Coronary artery (tissue), 2 donors: ENCODE measurements around the gene ZCCHC2.

Experiments
- DNase-seq: peaks from one replicate; pipeline ENCODE4 v3.0.0-alpha.2; 2017; ENCODE audit warnings: low spot score
- H3K27ac ChIP-seq, 2 donors: fragments of 200-600 bp; sonication (generic); one replicate each; pipeline ENCODE4 v1.5.1; 2016 to 2019
- H3K4me3 ChIP-seq: fragments of 200-600 bp; sonication (generic); 2 replicates; pipeline ENCODE4 v1.5.1; 2016; ENCODE audit warnings: mild to moderate bottlenecking, moderate library complexity
- TF ChIP-seq, protein P1 (sequence below): fragments of 200-600 bp; sonication (generic); IDR thresholded peaks from one replicate; pipeline ENCODE4 v1.5.1; 2019; ENCODE audit warnings: antibody characterized with exemption

ZCCHC2 gene

DNA sequence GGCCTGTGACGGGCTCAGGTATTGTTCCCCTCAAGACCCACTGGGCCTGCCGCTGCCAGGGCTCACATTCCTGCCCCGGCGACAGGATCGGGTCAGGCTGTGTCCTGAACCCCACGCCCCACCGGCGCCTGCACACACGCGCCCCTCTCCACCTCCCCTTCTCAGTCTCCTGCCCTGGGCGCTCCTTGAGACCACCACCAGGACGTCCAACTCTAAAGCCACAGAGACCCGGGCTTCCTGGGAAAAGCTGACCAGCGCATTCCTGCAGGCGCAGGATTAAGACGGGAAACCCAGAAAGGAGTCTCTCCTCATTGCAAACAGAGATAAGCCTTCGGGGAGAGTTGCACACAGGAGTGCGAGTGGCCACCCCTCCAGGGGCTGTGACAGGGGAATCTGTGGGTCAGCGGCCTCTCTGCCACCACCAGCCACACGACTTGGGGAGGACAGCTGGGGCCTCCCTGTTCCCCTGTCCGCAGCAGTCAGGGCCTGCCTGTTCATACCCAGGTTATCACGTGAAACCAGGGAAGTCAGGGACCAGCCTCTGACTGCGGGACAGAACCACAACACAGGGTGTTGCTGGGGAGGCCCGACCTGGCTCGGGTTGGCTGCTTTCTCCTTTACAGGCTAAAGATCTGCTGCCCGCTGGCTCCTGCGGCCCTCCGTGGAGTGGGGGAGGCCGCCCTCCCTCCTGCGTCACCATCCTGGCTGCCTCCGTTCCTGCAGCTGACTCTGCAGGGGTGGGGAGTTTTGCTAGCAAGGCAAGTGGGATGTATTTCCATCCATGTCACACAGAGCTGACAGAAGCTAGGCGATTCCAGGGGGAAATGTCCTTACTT lies 88.8 kb downstream of the ZCCHC2 start:
- TF ChIP-seq, protein P1, sequence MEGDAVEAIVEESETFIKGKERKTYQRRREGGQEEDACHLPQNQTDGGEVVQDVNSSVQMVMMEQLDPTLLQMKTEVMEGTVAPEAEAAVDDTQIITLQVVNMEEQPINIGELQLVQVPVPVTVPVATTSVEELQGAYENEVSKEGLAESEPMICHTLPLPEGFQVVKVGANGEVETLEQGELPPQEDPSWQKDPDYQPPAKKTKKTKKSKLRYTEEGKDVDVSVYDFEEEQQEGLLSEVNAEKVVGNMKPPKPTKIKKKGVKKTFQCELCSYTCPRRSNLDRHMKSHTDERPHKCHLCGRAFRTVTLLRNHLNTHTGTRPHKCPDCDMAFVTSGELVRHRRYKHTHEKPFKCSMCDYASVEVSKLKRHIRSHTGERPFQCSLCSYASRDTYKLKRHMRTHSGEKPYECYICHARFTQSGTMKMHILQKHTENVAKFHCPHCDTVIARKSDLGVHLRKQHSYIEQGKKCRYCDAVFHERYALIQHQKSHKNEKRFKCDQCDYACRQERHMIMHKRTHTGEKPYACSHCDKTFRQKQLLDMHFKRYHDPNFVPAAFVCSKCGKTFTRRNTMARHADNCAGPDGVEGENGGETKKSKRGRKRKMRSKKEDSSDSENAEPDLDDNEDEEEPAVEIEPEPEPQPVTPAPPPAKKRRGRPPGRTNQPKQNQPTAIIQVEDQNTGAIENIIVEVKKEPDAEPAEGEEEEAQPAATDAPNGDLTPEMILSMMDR = no peak
- H3K4me3 ChIP-seq = peak overlapping the region; percentile 59
- no peak for DNase-seq
- no peak overlapping the region for H3K27ac ChIP-seq

DNA sequence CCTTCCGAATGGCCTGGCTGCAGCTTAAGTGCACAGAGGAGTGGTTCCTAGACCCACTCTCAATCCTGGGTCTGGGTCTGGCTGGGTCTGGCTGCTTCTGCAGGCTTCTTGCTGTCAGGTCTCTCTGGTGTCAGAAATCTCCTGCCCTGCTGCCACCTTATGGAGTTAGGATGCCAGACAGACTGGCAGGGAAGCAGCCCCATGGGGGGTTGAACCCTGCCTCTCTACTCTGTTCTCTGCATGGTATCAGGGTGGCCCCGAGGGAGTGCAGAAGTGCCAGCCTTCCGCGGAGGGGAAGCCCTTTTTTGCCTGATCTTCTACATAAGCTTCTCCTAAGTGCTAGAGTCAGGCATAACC lies 89.4 kb downstream of the ZCCHC2 start:
- Histone ChIP-seq H3K27ac (no peak overlapping the region), H3K4me3 (peak overlapping the region; percentile 59)
- TF ChIP-seq, protein P1 = no peak
- DNase-seq = no peak

GRCh38 chr18:62612776-62613175 lies 90.0 kb downstream of the ZCCHC2 start:
- no peak for DNase-seq
- Histone ChIP-seq H3K4me3 (no peak overlapping the region), H3K27ac (no peak overlapping the region)
- TF ChIP-seq, protein P1 = no peak

GRCh38 chr18:62614494-62614893 lies 91.7 kb downstream of the ZCCHC2 start:
- Histone ChIP-seq H3K27ac (no peak overlapping the region), H3K4me3 (no peak overlapping the region)
- no peak for DNase-seq
- TF ChIP-seq, protein P1 = no peak

DNA sequence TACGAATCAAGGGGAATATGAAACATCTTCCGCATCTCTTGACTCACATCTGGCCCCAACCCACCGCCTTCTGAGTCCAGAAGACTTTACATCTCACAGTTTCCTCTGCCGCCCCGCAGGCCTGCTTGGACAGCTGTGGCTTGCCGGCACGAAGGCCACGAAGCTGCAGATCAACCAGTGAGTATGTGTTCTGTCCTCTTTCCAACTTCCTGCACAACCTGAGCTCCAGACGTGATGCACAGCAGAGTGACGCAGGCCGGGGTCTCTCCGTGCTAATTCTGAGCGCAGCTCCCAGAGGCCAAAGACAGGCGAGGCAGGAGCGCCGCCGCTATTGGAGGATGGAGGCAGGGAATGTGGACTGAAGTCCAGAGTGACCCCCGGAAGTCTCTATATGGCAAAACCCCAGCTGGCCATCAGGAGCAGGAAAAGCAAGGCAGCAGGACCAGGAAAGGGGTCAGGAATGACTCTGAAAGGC lies 93.5 kb downstream of the ZCCHC2 start:
- H3K27ac ChIP-seq = no peak overlapping the region
- H3K4me3 ChIP-seq = no peak overlapping the region
- TF ChIP-seq, protein P1 = no peak
- DNase-seq = no peak

- no peak for DNase-seq
- no peak overlapping the region for H3K27ac ChIP-seq
- no peak overlapping the region for H3K4me3 ChIP-seq
- TF ChIP-seq, protein P1 = no peak
These were observed 95.2 kb downstream of the ZCCHC2 start for GRCh38 chr18:62617793-62618591.
